Fibroblast of upper back skin (primary cell): ENCODE measurements around the gene OR5I1.
"Not testable (repeated sequence)": the region's sequence is repeated elsewhere in the genome, so short reads cannot be mapped to it uniquely, and the experiment has no call there.

Experiments used
- DNase-seq: peaks from one replicate; pipeline ENCODE4 v3.0.0-alpha.2; 2013

Gene OR5I1

GRCh38 chr11:55936300-55936699 lies at the start of gene OR5I1:
Gene OR5I1 (minus strand): TSS chr11:55936400. CDS start chr11:55936400, 0 bp downstream.
- no peak for DNase-seq

DNA sequence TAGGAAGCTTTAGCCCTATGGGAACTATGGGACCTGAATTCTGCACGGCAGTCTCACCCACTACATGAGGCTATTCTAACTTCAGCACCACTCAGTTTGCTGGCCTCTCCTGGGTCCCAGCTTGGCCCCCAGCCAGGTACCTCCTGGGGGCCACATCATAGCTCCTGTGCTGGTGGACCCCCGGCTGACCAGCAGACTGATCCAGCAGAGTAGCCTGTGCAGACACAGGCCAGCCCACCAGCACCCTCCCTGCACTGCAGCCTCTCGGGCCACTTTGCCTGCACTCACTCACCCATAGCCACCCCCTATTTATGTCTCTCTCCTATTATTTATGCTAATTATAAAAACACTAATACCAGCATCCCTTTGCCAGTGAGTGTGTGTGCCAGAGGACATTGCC lies 34.7 kb upstream of the OR5I1 start:
- no peak for DNase-seq

DNA sequence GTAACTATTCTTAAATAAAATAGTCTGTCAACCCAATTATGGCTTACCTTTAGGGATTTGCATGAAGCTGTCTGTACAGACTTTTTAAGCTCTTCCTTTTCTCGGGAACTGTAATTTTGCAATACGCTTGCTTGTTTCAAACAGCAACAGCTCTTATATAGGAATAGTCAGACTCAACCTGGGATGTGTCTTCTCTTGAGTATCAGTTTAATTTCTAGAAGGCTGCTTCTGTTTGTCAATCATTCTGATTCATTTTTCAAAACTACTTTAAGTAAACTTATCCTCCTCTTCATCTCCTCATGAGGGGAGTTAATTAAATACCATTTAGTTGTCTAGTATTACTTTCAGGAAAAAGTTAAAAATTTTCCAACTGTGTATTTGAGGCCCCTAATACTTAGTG lies 33.6 kb upstream of the OR5I1 start, which contains the start of gene OR10AG1:
Gene OR10AG1, minus strand, starts transcription at position 101 of the 400 bp plus-strand sequence. Its CDS starts 38 bp downstream, at position 63.
- DNase-seq: no peak

DNA sequence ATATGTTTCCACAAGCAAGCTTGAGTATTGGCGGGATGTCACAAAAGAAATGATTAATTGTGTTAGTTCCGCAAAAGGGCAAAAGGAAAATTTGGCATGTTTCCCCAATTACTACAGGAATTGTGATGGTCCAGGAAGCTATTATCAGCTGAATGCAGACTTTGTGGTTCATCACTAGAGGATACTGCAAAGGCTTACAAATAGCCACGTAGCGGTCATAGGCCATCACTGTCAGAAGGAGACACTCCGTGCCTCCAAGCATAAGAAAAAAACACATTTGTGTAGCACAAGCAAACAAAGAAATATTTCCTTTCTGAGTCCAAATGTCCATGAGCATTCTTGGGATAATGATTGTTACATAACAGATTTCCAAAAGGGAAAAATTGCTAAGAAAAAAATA lies 31.7 kb upstream of the OR5I1 start:
- DNase-seq: no peak

DNA sequence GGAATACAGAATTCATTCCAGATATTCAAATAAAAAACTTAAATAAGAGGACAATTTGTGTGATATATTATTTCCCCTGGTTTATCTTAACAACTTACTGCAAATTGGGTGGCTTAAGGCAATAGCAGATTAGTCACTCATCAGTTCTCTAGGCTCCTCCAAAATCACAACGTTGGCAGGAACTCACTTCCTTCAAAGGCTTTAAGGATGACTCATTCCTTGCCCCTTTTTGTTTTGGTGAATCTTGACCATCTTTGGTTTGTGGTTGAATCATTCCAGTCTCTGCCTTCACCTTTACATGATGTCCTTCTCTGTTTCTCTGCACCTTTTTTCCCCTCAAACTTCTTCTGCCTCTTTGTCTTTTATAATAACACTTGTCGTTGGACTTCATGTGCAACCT lies 30.2 kb upstream of the OR5I1 start:
- DNase-seq: no peak

DNA sequence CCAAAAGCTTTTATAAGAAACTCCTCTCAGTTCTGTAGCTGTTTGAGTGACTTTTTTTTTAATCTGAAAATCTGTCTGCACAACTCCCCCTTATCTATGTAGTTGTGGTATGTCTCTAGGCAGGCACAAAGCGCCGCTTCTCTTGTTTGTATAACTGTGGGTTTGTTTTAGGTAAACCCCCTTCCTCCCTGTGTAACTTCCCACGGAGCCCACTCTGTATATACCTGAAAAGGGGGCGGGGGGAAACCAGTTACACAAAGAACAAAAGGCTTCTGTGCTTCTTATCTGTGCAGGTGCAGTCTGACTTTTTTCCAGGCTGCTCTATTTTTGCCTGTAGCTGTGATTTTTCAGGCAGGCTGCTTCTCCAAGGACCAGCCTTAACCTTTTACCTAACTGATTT lies 20.3 kb upstream of the OR5I1 start:
- no peak for DNase-seq

- no peak for DNase-seq
Measured at GRCh38 chr11:55949330-55949729, 13.1 kb upstream of the OR5I1 start.

- no peak for DNase-seq
Measured at GRCh38 chr11:55942785-55943392, 6.7 kb upstream of the OR5I1 start.

GRCh38 chr11:55920537-55920936 lies 15.7 kb downstream of the OR5I1 start:
- DNase-seq: no peak

- no peak for DNase-seq
Measured at GRCh38 chr11:55914482-55914881, 21.7 kb downstream of the OR5I1 start, which contains the start of gene OR5W2. Gene OR5W2 (minus strand): TSS chr11:55914582. CDS start chr11:55914582, 0 bp downstream.

- DNase-seq: no peak
Measured at GRCh38 chr11:55902308-55902707, 33.9 kb downstream of the OR5I1 start.

GRCh38 chr11:55895216-55895615 lies 41.0 kb downstream of the OR5I1 start:
- no peak for DNase-seq

- not testable (repeated sequence) for DNase-seq
Measured at GRCh38 chr11:55885481-55885880, 50.7 kb downstream of the OR5I1 start.
